ENCODE data around the gene CCDC57. TPM values are rescaled to one million over a fixed set of nuclear protein-coding genes. Genes with fewer than 3 reads are reported as not detected.

The CCDC57 gene
- total and polyA plus RNA-seq, 2 of the 4 experiments (the other 2 are of a cell fraction) = 7.3 to 31.3 TPM

DNA sequence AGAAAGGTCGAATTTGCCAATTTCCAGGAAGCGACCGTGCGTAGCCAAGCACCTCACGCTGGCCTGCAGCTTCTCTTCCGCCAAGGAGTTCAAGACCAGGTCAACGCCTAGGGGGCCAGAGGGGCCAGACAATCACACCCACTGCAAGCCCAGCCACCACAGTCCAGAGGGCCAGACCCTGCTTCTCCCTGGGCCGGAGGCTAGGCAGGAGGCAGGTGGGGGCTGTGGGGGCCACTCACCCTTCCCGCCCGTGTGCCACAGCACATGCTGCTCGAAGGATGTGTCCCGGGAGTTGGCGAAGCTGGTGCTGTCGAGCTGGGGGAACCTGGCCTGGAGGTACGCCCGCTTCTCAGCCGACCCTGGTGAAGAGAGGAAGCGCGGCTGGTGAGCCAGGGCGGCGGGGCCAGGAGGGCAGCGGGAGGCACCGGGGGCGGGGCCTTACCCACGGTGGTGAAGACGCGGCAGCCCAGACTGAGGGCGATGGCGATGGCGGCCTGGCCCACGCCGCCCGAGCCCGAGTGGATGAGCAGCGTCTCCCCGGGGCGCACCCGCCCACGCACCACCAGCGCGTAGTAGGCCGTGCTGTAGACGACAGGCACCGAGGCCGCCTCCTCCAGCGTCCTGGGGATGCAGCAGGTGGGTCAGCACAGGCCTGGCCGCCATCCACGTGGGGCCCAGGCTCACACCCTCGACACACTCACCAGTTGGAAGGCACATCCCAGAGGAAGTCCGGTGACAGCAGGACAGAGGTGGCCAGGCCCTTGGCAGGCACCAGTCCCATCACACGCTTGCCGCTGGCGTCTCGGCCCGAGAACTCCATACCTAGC is 128.9 kb downstream of the CCDC57 start:
- no peak overlapping the region for H2AK9ac ChIP-seq (replicated peaks; ENCODE audit: low read depth, low read length, poor library complexity)
- no peaks in the 10 kb centered on the region; a peak in 1 of 4 replicates for H3K79me1 ChIP-seq (ENCODE audit: low read depth in 1 of 2, low read length in 2 of 2)
- no peak overlapping the region for H3K18ac ChIP-seq (ENCODE audit: low read depth, low read length)
- H2BK15ac ChIP-seq (ENCODE audit: low read depth, low read length) = no peak overlapping the region
- H3K27ac ChIP-seq (ENCODE audit: insufficient read depth, low read length) = no peak overlapping the region
- H3K9me1 ChIP-seq (ENCODE audit: insufficient read depth, low read length) = no peaks in the 10 kb centered on the region
- BruUV-seq (replicated peaks) = no TSS peak
- dilution Hi-C loops (cut with HindIII; ENCODE audit: low sequenced_read_pairs, unreplicated experiment) = no loop called here
- no peak overlapping the region for H3K9ac ChIP-seq (ENCODE audit: low read depth, low read length)
- intact Hi-C loops (cut with micrococcal nuclease) = no loop called here
- no peak overlapping the region for H3K4ac ChIP-seq (ENCODE audit: low read depth, low read length)
- no peak overlapping the region for H2BK20ac ChIP-seq (ENCODE audit: low read depth, low read length)
- no peak overlapping the region for H4K5ac ChIP-seq (ENCODE audit: low read depth, low read length)
- H4K91ac ChIP-seq (ENCODE audit: insufficient read depth, low read depth, low read length) = no peak overlapping the region
- H3K4me3 ChIP-seq (ENCODE audit: insufficient read depth, low read depth, low read length) = no peak overlapping the region
- in situ Hi-C loops (cut with MboI; ENCODE audit: low sequenced_read_pairs) = no loop called here
- H3K14ac ChIP-seq (replicated peaks; ENCODE audit: low read depth, low read length) = no peak overlapping the region
- peaks cover 93% of the 10 kb centered on the region for H3K36me3 ChIP-seq (ENCODE audit: control insufficient read depth, insufficient read depth, low read length)
- no peak overlapping the region for H4K8ac ChIP-seq (ENCODE audit: low read depth in 2 of 2, low read length in 2 of 2)
- H2BK5ac ChIP-seq (ENCODE audit: low read depth, low read length, poor library complexity, severe bottlenecking) = no peak overlapping the region
- ATAC-seq (ENCODE audit: low read depth) = no peak
- no peak for DNase-seq
- no peak overlapping the region for H3K23ac ChIP-seq (ENCODE audit: low read depth, low read length)
- no peaks in the 10 kb centered on the region for H3K27me3 ChIP-seq (ENCODE audit: control insufficient read depth, insufficient read depth, low read length)
- no peak overlapping the region for H3K56ac ChIP-seq (ENCODE audit: extremely low read depth, insufficient read depth, low read length)
- no peak overlapping the region for H2AK5ac ChIP-seq (ENCODE audit: low read depth, low read length)
- no peak for TF ChIP-seq RCOR1 (IDR thresholded peaks at IDR 0.05; ENCODE audit: insufficient replicate concordance, low read length)
- TF ChIP-seq, protein P1, sequence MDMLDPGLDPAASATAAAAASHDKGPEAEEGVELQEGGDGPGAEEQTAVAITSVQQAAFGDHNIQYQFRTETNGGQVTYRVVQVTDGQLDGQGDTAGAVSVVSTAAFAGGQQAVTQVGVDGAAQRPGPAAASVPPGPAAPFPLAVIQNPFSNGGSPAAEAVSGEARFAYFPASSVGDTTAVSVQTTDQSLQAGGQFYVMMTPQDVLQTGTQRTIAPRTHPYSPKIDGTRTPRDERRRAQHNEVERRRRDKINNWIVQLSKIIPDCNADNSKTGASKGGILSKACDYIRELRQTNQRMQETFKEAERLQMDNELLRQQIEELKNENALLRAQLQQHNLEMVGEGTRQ (IDR thresholded peaks at IDR 0.05; ENCODE audit: low read depth, low read length) = no peak
- TF ChIP-seq, protein P2, sequence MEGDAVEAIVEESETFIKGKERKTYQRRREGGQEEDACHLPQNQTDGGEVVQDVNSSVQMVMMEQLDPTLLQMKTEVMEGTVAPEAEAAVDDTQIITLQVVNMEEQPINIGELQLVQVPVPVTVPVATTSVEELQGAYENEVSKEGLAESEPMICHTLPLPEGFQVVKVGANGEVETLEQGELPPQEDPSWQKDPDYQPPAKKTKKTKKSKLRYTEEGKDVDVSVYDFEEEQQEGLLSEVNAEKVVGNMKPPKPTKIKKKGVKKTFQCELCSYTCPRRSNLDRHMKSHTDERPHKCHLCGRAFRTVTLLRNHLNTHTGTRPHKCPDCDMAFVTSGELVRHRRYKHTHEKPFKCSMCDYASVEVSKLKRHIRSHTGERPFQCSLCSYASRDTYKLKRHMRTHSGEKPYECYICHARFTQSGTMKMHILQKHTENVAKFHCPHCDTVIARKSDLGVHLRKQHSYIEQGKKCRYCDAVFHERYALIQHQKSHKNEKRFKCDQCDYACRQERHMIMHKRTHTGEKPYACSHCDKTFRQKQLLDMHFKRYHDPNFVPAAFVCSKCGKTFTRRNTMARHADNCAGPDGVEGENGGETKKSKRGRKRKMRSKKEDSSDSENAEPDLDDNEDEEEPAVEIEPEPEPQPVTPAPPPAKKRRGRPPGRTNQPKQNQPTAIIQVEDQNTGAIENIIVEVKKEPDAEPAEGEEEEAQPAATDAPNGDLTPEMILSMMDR (conservative IDR thresholded peaks at IDR 0.05; ENCODE audit: low read depth, low read length) = no peak
- no peak for TF ChIP-seq BHLHE40 (IDR thresholded peaks at IDR 0.05; ENCODE audit: low read depth, low read length)
- TF ChIP-seq CEBPB (IDR thresholded peaks at IDR 0.05; ENCODE audit: low read depth, low read length) = no peak
- TF ChIP-seq, protein P3, sequence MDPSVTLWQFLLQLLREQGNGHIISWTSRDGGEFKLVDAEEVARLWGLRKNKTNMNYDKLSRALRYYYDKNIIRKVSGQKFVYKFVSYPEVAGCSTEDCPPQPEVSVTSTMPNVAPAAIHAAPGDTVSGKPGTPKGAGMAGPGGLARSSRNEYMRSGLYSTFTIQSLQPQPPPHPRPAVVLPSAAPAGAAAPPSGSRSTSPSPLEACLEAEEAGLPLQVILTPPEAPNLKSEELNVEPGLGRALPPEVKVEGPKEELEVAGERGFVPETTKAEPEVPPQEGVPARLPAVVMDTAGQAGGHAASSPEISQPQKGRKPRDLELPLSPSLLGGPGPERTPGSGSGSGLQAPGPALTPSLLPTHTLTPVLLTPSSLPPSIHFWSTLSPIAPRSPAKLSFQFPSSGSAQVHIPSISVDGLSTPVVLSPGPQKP (IDR thresholded peaks at IDR 0.05; ENCODE audit: borderline replicate concordance, low read depth, low read length) = no peak
- TF ChIP-seq MAFK (IDR thresholded peaks at IDR 0.05; ENCODE audit: low read depth, low read length) = no peak
- TF ChIP-seq MXI1 (IDR thresholded peaks at IDR 0.05; ENCODE audit: borderline replicate concordance, low read depth, low read length) = no peak
- no peak for TF ChIP-seq FOS (IDR thresholded peaks at IDR 0.05; ENCODE audit: low read depth, low read length)
- TF ChIP-seq CHD1 (IDR thresholded peaks at IDR 0.05; ENCODE audit: low read depth, low read length) = no peak
- no peak for TF ChIP-seq RFX5 (IDR thresholded peaks at IDR 0.05; ENCODE audit: low read depth, low read length)
- no peak for TF ChIP-seq POLR2A (IDR thresholded peaks at IDR 0.05; ENCODE audit: low read depth, low read length)
- no peak for TF ChIP-seq MAZ (IDR thresholded peaks at IDR 0.05; ENCODE audit: borderline replicate concordance, low read depth, low read length)
- no peaks in the 10 kb centered on the region; the same call in none of the 2 replicates for H4K20me1 ChIP-seq (ENCODE audit: insufficient read depth, low read length)
- 93% methylated on average over 40 of the region's 55 CpGs; no CpG with 5 or more reads in 1 of the 2 experiments for WGBS, 2 experiments (ENCODE audit: extremely low coverage in 2 of 2, insufficient read length in 1 of 2)
- ChIA-PET CTCF (no interaction called here), POLR2A (ENCODE audit: unreplicated experiment) (no interaction called here)
- H2BK120ac ChIP-seq (ENCODE audit: low read depth, low read length) = no peak overlapping the region
- H3K9me3 ChIP-seq (ENCODE audit: control insufficient read depth, insufficient read depth, low read length) = no peaks in the 10 kb centered on the region
- H3K4me1 ChIP-seq (ENCODE audit: control insufficient read depth, insufficient read depth, low read length) = no peaks in the 10 kb centered on the region
- H3K4me2 ChIP-seq (ENCODE audit: low read depth, low read length) = no peak overlapping the region
- H2AFZ ChIP-seq (replicated peaks; ENCODE audit: low read length, poor library complexity) = no peak overlapping the region

Data from IMR-90 (cell line).